ENCODE results near the gene NPEPL1.

DNA sequence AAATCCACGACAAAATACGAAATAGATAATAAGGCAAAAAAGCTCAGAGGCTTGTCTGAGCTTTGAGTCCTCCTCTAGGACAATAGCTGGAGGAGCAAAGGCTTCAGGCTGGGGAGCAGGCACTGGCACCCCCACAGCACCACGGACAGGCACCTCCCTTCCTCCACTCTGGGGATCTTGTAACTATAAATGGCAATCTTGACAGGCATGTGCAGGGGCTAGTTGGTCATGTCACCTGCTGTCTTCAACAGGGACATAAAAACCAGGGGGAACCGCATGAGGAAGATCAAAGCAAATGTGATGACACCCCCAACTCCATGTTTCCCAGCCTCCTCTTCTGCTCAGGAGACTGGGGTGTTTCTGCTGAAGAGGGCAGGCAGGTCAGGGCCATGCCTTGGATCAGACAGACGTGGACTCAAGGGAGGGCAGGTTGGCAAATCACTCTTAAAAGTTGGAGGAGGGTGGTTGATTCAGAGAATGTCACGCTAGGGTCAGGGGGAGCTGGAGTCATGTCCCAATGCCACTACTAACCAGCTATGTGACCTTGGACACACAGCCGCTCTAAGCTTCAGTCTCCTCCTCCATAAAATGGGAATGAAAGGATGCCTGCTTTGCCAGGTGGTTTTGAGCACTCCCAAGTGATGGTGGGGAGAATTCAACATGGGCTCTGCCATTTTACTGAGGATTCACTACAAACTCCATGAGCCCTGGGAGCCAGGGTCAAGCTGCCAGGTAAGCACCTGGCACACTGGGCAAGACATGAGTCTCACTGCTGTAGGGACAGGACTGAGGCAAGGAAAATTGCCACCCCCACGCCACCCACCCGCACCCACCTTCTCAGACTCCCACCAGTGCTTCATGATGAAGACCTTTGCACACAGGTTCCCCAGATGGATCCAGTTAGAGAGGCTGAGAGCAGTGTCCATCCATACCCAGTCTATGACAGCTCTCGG is 48.0 kb downstream of the NPEPL1 start:
- TF ChIP-seq, protein P1, sequence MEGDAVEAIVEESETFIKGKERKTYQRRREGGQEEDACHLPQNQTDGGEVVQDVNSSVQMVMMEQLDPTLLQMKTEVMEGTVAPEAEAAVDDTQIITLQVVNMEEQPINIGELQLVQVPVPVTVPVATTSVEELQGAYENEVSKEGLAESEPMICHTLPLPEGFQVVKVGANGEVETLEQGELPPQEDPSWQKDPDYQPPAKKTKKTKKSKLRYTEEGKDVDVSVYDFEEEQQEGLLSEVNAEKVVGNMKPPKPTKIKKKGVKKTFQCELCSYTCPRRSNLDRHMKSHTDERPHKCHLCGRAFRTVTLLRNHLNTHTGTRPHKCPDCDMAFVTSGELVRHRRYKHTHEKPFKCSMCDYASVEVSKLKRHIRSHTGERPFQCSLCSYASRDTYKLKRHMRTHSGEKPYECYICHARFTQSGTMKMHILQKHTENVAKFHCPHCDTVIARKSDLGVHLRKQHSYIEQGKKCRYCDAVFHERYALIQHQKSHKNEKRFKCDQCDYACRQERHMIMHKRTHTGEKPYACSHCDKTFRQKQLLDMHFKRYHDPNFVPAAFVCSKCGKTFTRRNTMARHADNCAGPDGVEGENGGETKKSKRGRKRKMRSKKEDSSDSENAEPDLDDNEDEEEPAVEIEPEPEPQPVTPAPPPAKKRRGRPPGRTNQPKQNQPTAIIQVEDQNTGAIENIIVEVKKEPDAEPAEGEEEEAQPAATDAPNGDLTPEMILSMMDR (IDR thresholded peaks at IDR 0.05): no peak
- no peak for TF ChIP-seq RAD21 (conservative IDR thresholded peaks at IDR 0.05 in 1 of 2, IDR thresholded peaks at IDR 0.05 in 1 of 2)
- no peak for TF ChIP-seq RFX5 (IDR thresholded peaks at IDR 0.05)
- no peak for TF ChIP-seq MAZ (IDR thresholded peaks at IDR 0.05; ENCODE audit: borderline replicate concordance, low read depth, low read length)
- TF ChIP-seq CHD2 (IDR thresholded peaks at IDR 0.05; ENCODE audit: low read length, partially characterized antibody): no peak
- TF ChIP-seq HOXA7 (CRISPR knock-in tag; IDR thresholded peaks at IDR 0.05): no peak
- TF ChIP-seq JUN (IDR thresholded peaks at IDR 0.05): no peak
- no peak for TF ChIP-seq ESRRA (IDR thresholded peaks at IDR 0.05; ENCODE audit: borderline replicate concordance, low read length)
- TF ChIP-seq SMC3 (IDR thresholded peaks at IDR 0.05): no peak

Measured in A549 (cell line).